Putamen (tissue), 1 donor: ENCODE results near the gene POLRMT.

Experiments used
- DNase-seq: peaks from one replicate; pipeline ENCODE4 v3.0.0-alpha.2; 2016; ENCODE audit warnings: low spot score

POLRMT gene

GRCh38 chr19:662962-663681 lies 29.8 kb upstream of the POLRMT start, which contains the start of gene RNF126:
RNF126 (minus strand) TSS chr19:663214; CDS start chr19:663121, 93 bp downstream.
- DNase-seq = peak; percentile 89

GRCh38 chr19:662207-662961 lies 29.0 kb upstream of the POLRMT start:
- DNase-seq = no peak

- DNase-seq = no peak
Observed at GRCh38 chr19:661427-662196, 28.3 kb upstream of the POLRMT start.

GRCh38 chr19:660793-661426 lies 27.6 kb upstream of the POLRMT start:
- DNase-seq = no peak

GRCh38 chr19:658916-659839 lies 25.8 kb upstream of the POLRMT start:
- no peak for DNase-seq

- DNase-seq = no peak
Observed at GRCh38 chr19:658059-658839, 24.9 kb upstream of the POLRMT start.

GRCh38 chr19:657611-658010 lies 24.3 kb upstream of the POLRMT start:
- DNase-seq = no peak

GRCh38 chr19:656751-657559 lies 23.6 kb upstream of the POLRMT start:
- no peak for DNase-seq

- DNase-seq = no peak
Observed at GRCh38 chr19:655691-656090, 22.4 kb upstream of the POLRMT start.

GRCh38 chr19:653425-653824 lies 20.1 kb upstream of the POLRMT start:
- no peak for DNase-seq

- DNase-seq = no peak
Observed at GRCh38 chr19:652467-653389, 19.4 kb upstream of the POLRMT start.

GRCh38 chr19:651991-652390 lies 18.7 kb upstream of the POLRMT start:
- DNase-seq = no peak

GRCh38 chr19:651114-651818 lies 17.9 kb upstream of the POLRMT start:
- no peak for DNase-seq

- no peak for DNase-seq
Observed at GRCh38 chr19:650121-650520, 16.8 kb upstream of the POLRMT start.

- DNase-seq = no peak
Observed at GRCh38 chr19:648904-649801, 15.8 kb upstream of the POLRMT start.

GRCh38 chr19:648305-648704 lies 15.0 kb upstream of the POLRMT start:
- DNase-seq = no peak
